Ishikawa (cell line): ENCODE measurements around the gene TCN2.

Experiments
- CEBPB ChIP-seq: IDR thresholded peaks from 2 replicates; pipeline ENCODE4 v1.6.1; 2012
- CREB1 ChIP-seq: IDR thresholded peaks from 2 replicates; pipeline ENCODE4 v1.6.1; 2012; ENCODE audit warnings: low read depth
- EGR1 ChIP-seq: IDR thresholded peaks from 2 replicates; pipeline ENCODE4 v1.6.1; 2012
- EP300 ChIP-seq: IDR thresholded peaks from 2 replicates; pipeline ENCODE4 v1.6.1; 2012; ENCODE audit warnings: borderline replicate concordance
- FOXM1 ChIP-seq: IDR thresholded peaks from 2 replicates; pipeline ENCODE4 v1.6.1; 2012; ENCODE audit warnings: low read depth, borderline replicate concordance
- MAX ChIP-seq: IDR thresholded peaks from 2 replicates; pipeline ENCODE4 v1.6.1; 2012
- RAD21 ChIP-seq: IDR thresholded peaks from 2 replicates; pipeline ENCODE4 v1.6.1; 2012; ENCODE audit warnings: low read depth
- REST ChIP-seq: IDR thresholded peaks from 2 replicates; pipeline ENCODE4 v1.6.1; 2012; ENCODE audit warnings: low read depth, mild to moderate bottlenecking
- TAF1 ChIP-seq: IDR thresholded peaks from 2 replicates; pipeline ENCODE4 v1.6.1; 2012; ENCODE audit warnings: low read depth, mild to moderate bottlenecking
- TCF12 ChIP-seq: IDR thresholded peaks from 2 replicates; pipeline ENCODE4 v1.6.1; 2012; ENCODE audit warnings: low read depth
- TEAD4 ChIP-seq: IDR thresholded peaks from 2 replicates; pipeline ENCODE4 v1.6.1; 2012
- USF1 ChIP-seq: IDR thresholded peaks from 2 replicates; pipeline ENCODE4 v1.6.1; 2012
- YY1 ChIP-seq: IDR thresholded peaks from 2 replicates; pipeline ENCODE4 v1.6.1; 2012; ENCODE audit warnings: low read depth
- ZBTB7A ChIP-seq: IDR thresholded peaks from 2 replicates; pipeline ENCODE4 v1.6.1; 2012; ENCODE audit warnings: low read depth

GRCh38 chr22:30654361-30654760 lies 47.4 kb downstream of the TCN2 start:
- TF ChIP-seq REST (no peak), CREB1 (no peak), EP300 (no peak), YY1 (no peak), USF1 (no peak), FOXM1 (no peak), TAF1 (no peak), RAD21 (no peak), MAX (no peak), CEBPB (no peak), EGR1 (no peak), TCF12 (no peak), TEAD4 (no peak), ZBTB7A (no peak)
